ENCODE data around the gene RFX8.

The RFX8 gene

GRCh38 chr2:101431486-101431885 is 43.4 kb downstream of the RFX8 start:
- no peak for TF ChIP-seq CTCF (IDR thresholded peaks at IDR 0.05; ENCODE audit: insufficient read depth, missing control alignments)
- FAIRE-seq (no peak), DNase-seq (ENCODE audit: insufficient read length, low spot score) (no peak)

GRCh38 chr2:101430156-101430555 is 44.8 kb downstream of the RFX8 start:
- TF ChIP-seq CTCF (IDR thresholded peaks at IDR 0.05; ENCODE audit: insufficient read depth, missing control alignments) = no peak
- FAIRE-seq (no peak), DNase-seq (ENCODE audit: insufficient read length, low spot score) (no peak)

GRCh38 chr2:101429453-101429852 is 45.5 kb downstream of the RFX8 start:
- TF ChIP-seq CTCF (IDR thresholded peaks at IDR 0.05; ENCODE audit: insufficient read depth, missing control alignments) = no peak
- no peak for FAIRE-seq

GRCh38 chr2:101428422-101429176 is 46.3 kb downstream of the RFX8 start:
- DNase-seq (ENCODE audit: insufficient read length, low spot score) (no peak), FAIRE-seq (no peak)
- no peak for TF ChIP-seq CTCF (IDR thresholded peaks at IDR 0.05; ENCODE audit: insufficient read depth, missing control alignments)

More at GRCh38 chr2:101429453-101429852, 45.5 kb downstream of the RFX8 start:
- no peak for DNase-seq (ENCODE audit: insufficient read length, low spot score)

- TF ChIP-seq CTCF (IDR thresholded peaks at IDR 0.05; ENCODE audit: insufficient read depth, missing control alignments) = no peak
- FAIRE-seq = no peak
- DNase-seq (ENCODE audit: insufficient read length, low spot score) = no peak
Measured at GRCh38 chr2:101427743-101428142, 47.2 kb downstream of the RFX8 start.

- TF ChIP-seq CTCF (IDR thresholded peaks at IDR 0.05; ENCODE audit: insufficient read depth, missing control alignments) = no peak
- DNase-seq (ENCODE audit: insufficient read length, low spot score) = no peak
- no peak for FAIRE-seq
Measured at GRCh38 chr2:101427240-101427639, 47.7 kb downstream of the RFX8 start.

- no peak for TF ChIP-seq CTCF (IDR thresholded peaks at IDR 0.05; ENCODE audit: insufficient read depth, missing control alignments)
- FAIRE-seq (no peak), DNase-seq (ENCODE audit: insufficient read length, low spot score) (no peak)
Measured at GRCh38 chr2:101426822-101427221, 48.1 kb downstream of the RFX8 start.

Data from D721Med (cell line).